Stomach (tissue), 9 donors: ENCODE data around the gene SERPINB10. TPM values are rescaled to one million over a fixed set of nuclear protein-coding genes. Genes with fewer than 3 reads are reported as not detected.

Experiments used
- DNase-seq, 2 donors: peaks; one replicate each; pipeline versions ENCODE4 v3.0.0 to v3.0.0-alpha.2; 2013 to 2019
- H3K27ac ChIP-seq, 5 donors: fragments of 200-600 bp in 4 of 5; sonication (generic) in 4 of 5; one replicate each; pipeline ENCODE4 v1.5.1; 2013 to 2019; ENCODE audit warnings: mild to moderate bottlenecking in 1 of 5, moderate library complexity in 1 of 5
- H3K27me3 ChIP-seq, 3 donors: fragments of 200-600 bp; sonication (generic); one replicate each; pipeline ENCODE4 v1.5.1; 2017 to 2019; ENCODE audit warnings: mixed run types in 1 of 3
- H3K36me3 ChIP-seq, 4 donors: fragments of 200-600 bp; sonication (generic); 1 replicate in 3 of 4; 2 replicates in 1 of 4; pipeline ENCODE4 v1.5.1; 2016 to 2019
- H3K4me1 ChIP-seq, 4 donors: fragments of 200-600 bp; sonication (generic); one replicate each; pipeline ENCODE4 v1.5.1; 2016 to 2019
- H3K4me3 ChIP-seq, 4 donors: fragments of 200-600 bp; sonication (generic) in 3 of 4; one replicate each; pipeline ENCODE4 v1.5.1; 2016 to 2019; ENCODE audit warnings: mild to moderate bottlenecking in 1 of 4
- H3K9me3 ChIP-seq, 4 donors: fragments of 200-600 bp; sonication (generic); one replicate each; pipeline ENCODE4 v1.5.1; 2016 to 2019
- EP300 ChIP-seq: sonication (generic); formaldehyde crosslinking; IDR thresholded peaks from one replicate; pipeline ENCODE4 v1.6.1; 2017; ENCODE audit warnings: antibody characterized with exemption
- POLR2A ChIP-seq, 4 donors: fragments of 450-650 bp; IDR thresholded peaks; one replicate each; pipeline ENCODE4 v1.6.1; 2016; ENCODE audit warnings: antibody characterized with exemption in 4 of 4, control low read depth in 2 of 4, mild to moderate bottlenecking in 1 of 4, moderate library complexity in 1 of 4
- POLR2AphosphoS5 ChIP-seq, 3 donors: sonication (generic); formaldehyde crosslinking; IDR thresholded peaks; one replicate each; pipeline ENCODE4 v1.6.1; 2016; ENCODE audit warnings: antibody characterized with exemption in 3 of 3
- WGBS, 5 donors: extraction: QIAGEN DNeasy Blood & Tissue Kit in 3 of 5; methylation state at CpG; one replicate each; pipeline versions ENCODE4 v1.1.5 to v1.1.7; 2013 to 2018; 5-methylcytosine and 5-hydroxymethylcytosine counted together
- intact Hi-C: fragments of 100-400 bp; cut with DNase I; formaldehyde crosslinking; loops from one replicate; pipeline ENCODE4 v1.15.1; 2023; ENCODE audit warnings: low total_unique reads
- polyA plus RNA-seq, 3 donors: library from polyadenylated mRNA; stranded (reverse); fragments of 200-250 nt; gene quantifications; one replicate each; pipeline ENCODE4 v1.2.3, GENCODE V29; 2013
- total RNA-seq, 5 donors: library from RNA; depleted of rRNA; stranded (reverse); fragments of >200 nt; gene quantifications; one replicate each; pipeline versions ENCODE4 v1.1.0 to v1.2.3, GENCODE V29; 2014 to 2016
- TF ChIP-seq, protein P1 (sequence below), 7 experiments: fragments of 450-650 bp in 4 of 7; fragments of 200-600 bp in 3 of 7; sonication (generic) in 3 of 7; IDR thresholded peaks; one replicate each; pipeline ENCODE4 v1.5.1; 2016 to 2019; ENCODE audit warnings: antibody characterized with exemption in 7 of 7, control low read depth in 2 of 7, mild to moderate bottlenecking in 1 of 7
- donor health status: healthy with polysubstance abuse.
- donor health status: Bipolar disorder and iron deficiency.
- donor health status: healthy.

SERPINB10 gene
- total and polyA plus RNA-seq, 8 donors: 0.10 to 0.73 TPM; not detected in 6

DNA sequence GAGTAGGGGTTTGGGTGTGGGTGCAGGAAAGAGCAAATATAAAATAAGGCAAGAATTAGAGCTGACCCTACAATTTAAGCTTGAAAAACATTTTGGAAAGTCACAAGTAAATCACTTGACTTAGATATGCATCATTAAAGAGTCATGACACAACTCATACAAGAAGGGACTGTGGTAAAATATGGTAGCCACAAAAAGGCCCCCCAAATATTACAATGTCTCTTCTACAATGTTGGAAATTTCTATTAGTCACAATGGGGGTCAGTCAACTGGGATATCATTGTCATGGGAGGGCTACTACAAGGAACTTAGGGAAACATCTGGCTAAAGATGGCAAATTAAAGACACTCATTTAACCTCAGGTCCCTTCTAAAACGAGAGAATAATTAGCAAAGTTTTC, 35.9 kb upstream of the SERPINB10 start:
- Histone ChIP-seq H3K27me3 (no peaks in the 10 kb centered on the region), H3K9me3 (no peaks in the 10 kb centered on the region), H3K4me1 (no peaks in the 10 kb centered on the region), H3K4me3 (no peak overlapping the region), H3K27ac (no peak overlapping the region), H3K36me3 (no peaks in the 10 kb centered on the region)
- intact Hi-C loops: no loop called here
- WGBS, 5 donors: 46 to 68% (median 51%) methylated on average over 1 of the region's 1 CpG
- DNase-seq: no peak
- TF ChIP-seq EP300 (no peak), POLR2AphosphoS5 (IDR thresholded peaks at IDR 0.05) (no peak), POLR2A (IDR thresholded peaks at IDR 0.05) (no peak)
- TF ChIP-seq, protein P1, sequence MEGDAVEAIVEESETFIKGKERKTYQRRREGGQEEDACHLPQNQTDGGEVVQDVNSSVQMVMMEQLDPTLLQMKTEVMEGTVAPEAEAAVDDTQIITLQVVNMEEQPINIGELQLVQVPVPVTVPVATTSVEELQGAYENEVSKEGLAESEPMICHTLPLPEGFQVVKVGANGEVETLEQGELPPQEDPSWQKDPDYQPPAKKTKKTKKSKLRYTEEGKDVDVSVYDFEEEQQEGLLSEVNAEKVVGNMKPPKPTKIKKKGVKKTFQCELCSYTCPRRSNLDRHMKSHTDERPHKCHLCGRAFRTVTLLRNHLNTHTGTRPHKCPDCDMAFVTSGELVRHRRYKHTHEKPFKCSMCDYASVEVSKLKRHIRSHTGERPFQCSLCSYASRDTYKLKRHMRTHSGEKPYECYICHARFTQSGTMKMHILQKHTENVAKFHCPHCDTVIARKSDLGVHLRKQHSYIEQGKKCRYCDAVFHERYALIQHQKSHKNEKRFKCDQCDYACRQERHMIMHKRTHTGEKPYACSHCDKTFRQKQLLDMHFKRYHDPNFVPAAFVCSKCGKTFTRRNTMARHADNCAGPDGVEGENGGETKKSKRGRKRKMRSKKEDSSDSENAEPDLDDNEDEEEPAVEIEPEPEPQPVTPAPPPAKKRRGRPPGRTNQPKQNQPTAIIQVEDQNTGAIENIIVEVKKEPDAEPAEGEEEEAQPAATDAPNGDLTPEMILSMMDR (IDR thresholded peaks at IDR 0.05): no peak

DNA sequence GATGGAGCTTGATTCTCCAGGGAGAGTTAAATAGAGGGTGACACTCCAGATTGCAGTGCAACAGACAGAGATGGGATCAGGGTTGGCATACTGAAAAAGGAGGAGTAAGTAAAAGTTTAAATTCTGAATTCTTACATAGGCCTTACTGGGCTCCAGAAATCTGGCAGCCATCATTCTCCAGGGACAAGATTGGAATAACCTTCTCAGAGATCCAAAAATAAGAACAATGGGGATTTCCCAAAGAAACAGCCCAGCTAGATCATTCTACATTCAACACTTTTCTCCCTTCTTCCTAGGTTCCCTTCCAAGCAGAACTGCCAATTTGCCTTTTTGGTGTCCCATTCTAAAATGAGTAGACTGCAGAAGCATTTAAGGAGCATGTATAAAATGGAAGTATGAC, 35.2 kb upstream of the SERPINB10 start:
- Histone ChIP-seq H3K36me3 (no peaks in the 10 kb centered on the region), H3K4me1 (no peaks in the 10 kb centered on the region), H3K27ac (no peak overlapping the region), H3K4me3 (no peak overlapping the region), H3K27me3 (no peaks in the 10 kb centered on the region), H3K9me3 (no peaks in the 10 kb centered on the region)
- peak in 1 of 2 donors; percentile 14 for DNase-seq
- intact Hi-C loops: no loop called here
- TF ChIP-seq, protein P1 (IDR thresholded peaks at IDR 0.05): no peak
- no peak for TF ChIP-seq POLR2A (IDR thresholded peaks at IDR 0.05)
- no peak for TF ChIP-seq POLR2AphosphoS5 (IDR thresholded peaks at IDR 0.05)
- no peak for TF ChIP-seq EP300

DNA sequence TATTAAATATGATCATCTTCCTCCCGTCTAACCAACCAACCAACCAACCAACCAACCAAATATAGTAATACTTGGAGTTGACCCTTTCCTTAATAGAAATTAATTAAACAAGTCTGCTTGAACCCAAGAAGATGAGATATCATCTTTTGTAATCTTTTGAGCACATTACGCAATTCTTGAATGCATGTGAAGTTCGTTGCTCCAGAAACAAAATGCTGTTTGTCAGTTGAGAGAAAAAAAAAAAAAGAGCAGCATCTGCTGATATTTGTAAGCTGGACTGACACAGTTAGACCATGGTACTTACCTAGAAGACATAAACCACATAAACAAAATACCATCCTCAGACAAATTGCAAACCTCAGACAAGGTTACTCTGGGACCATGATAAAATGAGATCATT, 29.4 kb upstream of the SERPINB10 start:
- H3K4me1 ChIP-seq: peaks cover 0 to 4% (median 0%) of the 10 kb centered on the region in 4 donors
- no peaks in the 10 kb centered on the region for H3K36me3 ChIP-seq
- intact Hi-C loops: no loop called here
- WGBS, 5 donors: 60 to 75% (median 74%) methylated on average over 3 of the region's 3 CpGs
- TF ChIP-seq, protein P1 (IDR thresholded peaks at IDR 0.05): no peak
- TF ChIP-seq EP300 (no peak), POLR2AphosphoS5 (IDR thresholded peaks at IDR 0.05) (no peak), POLR2A (IDR thresholded peaks at IDR 0.05) (no peak)
- no peak overlapping the region for H3K4me3 ChIP-seq
- no peak overlapping the region for H3K27ac ChIP-seq
- no peak for DNase-seq
- no peaks in the 10 kb centered on the region for H3K9me3 ChIP-seq
- no peaks in the 10 kb centered on the region for H3K27me3 ChIP-seq

DNA sequence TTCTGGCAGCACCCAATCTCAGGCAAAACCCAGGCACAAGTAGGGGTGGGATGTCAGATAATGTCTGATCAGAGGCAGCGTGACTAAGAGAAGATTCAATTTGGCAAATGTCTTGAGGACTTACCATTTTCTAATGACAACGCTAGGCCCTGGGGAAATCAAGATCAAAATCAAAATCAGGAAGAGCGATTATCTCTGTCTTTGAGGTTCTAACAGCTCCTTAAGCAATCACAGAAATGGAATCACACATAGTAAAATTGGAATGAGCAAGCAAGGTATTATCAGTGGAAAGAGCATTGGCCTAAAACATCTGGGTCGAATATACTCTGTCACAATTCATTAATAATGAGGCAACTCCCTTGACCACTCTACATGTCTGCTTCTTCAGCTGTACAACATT, 28.8 kb upstream of the SERPINB10 start:
- Histone ChIP-seq H3K27ac (no peak overlapping the region), H3K36me3 (no peaks in the 10 kb centered on the region), H3K27me3 (no peaks in the 10 kb centered on the region), H3K9me3 (no peaks in the 10 kb centered on the region), H3K4me1 (peaks cover 0 to 5% (median 0%) of the 10 kb centered on the region in 4 donors), H3K4me3 (no peak overlapping the region)
- intact Hi-C loops: no loop called here
- no peak for DNase-seq
- 74 to 80% (median 77%) methylated on average over 4 of the region's 4 CpGs for WGBS, 5 donors
- TF ChIP-seq, protein P1 (IDR thresholded peaks at IDR 0.05): no peak
- TF ChIP-seq EP300 (no peak), POLR2AphosphoS5 (IDR thresholded peaks at IDR 0.05) (no peak), POLR2A (IDR thresholded peaks at IDR 0.05) (no peak)
